ENCODE results near the gene ARAP2.

DNA sequence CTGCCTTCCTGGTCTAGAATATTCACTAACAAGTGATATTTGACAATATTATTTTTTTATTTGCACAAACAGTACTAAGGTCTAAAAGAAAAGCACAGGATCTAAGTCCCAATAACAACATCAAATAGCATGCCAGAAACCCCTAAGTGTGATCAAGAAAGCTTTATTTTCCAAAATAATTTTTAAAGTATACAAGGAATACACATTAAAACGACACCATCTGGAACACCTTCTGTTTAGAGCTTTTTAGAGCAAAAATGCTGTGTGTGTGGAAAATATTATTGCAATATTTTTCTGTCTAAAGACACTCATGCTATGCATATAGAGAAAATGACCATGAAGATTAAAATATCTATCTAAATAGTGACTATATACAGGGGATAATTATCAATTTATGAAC lies 103.1 kb downstream of the ARAP2 start:
- TF ChIP-seq, protein P1, sequence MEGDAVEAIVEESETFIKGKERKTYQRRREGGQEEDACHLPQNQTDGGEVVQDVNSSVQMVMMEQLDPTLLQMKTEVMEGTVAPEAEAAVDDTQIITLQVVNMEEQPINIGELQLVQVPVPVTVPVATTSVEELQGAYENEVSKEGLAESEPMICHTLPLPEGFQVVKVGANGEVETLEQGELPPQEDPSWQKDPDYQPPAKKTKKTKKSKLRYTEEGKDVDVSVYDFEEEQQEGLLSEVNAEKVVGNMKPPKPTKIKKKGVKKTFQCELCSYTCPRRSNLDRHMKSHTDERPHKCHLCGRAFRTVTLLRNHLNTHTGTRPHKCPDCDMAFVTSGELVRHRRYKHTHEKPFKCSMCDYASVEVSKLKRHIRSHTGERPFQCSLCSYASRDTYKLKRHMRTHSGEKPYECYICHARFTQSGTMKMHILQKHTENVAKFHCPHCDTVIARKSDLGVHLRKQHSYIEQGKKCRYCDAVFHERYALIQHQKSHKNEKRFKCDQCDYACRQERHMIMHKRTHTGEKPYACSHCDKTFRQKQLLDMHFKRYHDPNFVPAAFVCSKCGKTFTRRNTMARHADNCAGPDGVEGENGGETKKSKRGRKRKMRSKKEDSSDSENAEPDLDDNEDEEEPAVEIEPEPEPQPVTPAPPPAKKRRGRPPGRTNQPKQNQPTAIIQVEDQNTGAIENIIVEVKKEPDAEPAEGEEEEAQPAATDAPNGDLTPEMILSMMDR (tag by site-specific recombination; IDR thresholded peaks at IDR 0.05), result no peak
- TF ChIP-seq, protein P2, sequence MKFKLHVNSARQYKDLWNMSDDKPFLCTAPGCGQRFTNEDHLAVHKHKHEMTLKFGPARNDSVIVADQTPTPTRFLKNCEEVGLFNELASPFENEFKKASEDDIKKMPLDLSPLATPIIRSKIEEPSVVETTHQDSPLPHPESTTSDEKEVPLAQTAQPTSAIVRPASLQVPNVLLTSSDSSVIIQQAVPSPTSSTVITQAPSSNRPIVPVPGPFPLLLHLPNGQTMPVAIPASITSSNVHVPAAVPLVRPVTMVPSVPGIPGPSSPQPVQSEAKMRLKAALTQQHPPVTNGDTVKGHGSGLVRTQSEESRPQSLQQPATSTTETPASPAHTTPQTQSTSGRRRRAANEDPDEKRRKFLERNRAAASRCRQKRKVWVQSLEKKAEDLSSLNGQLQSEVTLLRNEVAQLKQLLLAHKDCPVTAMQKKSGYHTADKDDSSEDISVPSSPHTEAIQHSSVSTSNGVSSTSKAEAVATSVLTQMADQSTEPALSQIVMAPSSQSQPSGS (tag by site-specific recombination; IDR thresholded peaks at IDR 0.05; ENCODE audit: low read depth), result no peak
- no peak for TF ChIP-seq ZEB2 (tag by site-specific recombination; IDR thresholded peaks at IDR 0.05)
- TF ChIP-seq, protein P3, sequence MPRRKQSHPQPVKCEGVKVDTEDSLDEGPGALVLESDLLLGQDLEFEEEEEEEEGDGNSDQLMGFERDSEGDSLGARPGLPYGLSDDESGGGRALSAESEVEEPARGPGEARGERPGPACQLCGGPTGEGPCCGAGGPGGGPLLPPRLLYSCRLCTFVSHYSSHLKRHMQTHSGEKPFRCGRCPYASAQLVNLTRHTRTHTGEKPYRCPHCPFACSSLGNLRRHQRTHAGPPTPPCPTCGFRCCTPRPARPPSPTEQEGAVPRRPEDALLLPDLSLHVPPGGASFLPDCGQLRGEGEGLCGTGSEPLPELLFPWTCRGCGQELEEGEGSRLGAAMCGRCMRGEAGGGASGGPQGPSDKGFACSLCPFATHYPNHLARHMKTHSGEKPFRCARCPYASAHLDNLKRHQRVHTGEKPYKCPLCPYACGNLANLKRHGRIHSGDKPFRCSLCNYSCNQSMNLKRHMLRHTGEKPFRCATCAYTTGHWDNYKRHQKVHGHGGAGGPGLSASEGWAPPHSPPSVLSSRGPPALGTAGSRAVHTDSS (tag by site-specific recombination; IDR thresholded peaks at IDR 0.05), result no peak
- no peak for TF ChIP-seq ZNF529 (tag by site-specific recombination; IDR thresholded peaks at IDR 0.05; ENCODE audit: insufficient replicate concordance)
- no peak for TF ChIP-seq ZNF274 (IDR thresholded peaks at IDR 0.05; ENCODE audit: low read length)
- no peak for TF ChIP-seq ZNF274 (tag by site-specific recombination; IDR thresholded peaks at IDR 0.05; ENCODE audit: borderline replicate concordance)
- TF ChIP-seq, protein P4, sequence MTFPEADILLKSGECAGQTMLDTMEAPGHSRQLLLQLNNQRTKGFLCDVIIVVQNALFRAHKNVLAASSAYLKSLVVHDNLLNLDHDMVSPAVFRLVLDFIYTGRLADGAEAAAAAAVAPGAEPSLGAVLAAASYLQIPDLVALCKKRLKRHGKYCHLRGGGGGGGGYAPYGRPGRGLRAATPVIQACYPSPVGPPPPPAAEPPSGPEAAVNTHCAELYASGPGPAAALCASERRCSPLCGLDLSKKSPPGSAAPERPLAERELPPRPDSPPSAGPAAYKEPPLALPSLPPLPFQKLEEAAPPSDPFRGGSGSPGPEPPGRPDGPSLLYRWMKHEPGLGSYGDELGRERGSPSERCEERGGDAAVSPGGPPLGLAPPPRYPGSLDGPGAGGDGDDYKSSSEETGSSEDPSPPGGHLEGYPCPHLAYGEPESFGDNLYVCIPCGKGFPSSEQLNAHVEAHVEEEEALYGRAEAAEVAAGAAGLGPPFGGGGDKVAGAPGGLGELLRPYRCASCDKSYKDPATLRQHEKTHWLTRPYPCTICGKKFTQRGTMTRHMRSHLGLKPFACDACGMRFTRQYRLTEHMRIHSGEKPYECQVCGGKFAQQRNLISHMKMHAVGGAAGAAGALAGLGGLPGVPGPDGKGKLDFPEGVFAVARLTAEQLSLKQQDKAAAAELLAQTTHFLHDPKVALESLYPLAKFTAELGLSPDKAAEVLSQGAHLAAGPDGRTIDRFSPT (tag by site-specific recombination; IDR thresholded peaks at IDR 0.05), result no peak
- no peak for TF ChIP-seq ZNF2 (tag by site-specific recombination; IDR thresholded peaks at IDR 0.05)
- TF ChIP-seq, protein P5, sequence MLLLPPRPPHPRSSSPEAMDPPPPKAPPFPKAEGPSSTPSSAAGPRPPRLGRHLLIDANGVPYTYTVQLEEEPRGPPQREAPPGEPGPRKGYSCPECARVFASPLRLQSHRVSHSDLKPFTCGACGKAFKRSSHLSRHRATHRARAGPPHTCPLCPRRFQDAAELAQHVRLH (tag by site-specific recombination; IDR thresholded peaks at IDR 0.05), result no peak
- TF ChIP-seq, protein P6, sequence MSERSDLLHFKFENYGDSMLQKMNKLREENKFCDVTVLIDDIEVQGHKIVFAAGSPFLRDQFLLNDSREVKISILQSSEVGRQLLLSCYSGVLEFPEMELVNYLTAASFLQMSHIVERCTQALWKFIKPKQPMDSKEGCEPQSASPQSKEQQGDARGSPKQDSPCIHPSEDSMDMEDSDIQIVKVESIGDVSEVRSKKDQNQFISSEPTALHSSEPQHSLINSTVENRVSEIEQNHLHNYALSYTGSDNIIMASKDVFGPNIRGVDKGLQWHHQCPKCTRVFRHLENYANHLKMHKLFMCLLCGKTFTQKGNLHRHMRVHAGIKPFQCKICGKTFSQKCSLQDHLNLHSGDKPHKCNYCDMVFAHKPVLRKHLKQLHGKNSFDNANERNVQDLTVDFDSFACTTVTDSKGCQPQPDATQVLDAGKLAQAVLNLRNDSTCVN (tag by site-specific recombination; optimal IDR thresholded peaks at IDR 0.05), result no peak
- TF ChIP-seq, protein P7, sequence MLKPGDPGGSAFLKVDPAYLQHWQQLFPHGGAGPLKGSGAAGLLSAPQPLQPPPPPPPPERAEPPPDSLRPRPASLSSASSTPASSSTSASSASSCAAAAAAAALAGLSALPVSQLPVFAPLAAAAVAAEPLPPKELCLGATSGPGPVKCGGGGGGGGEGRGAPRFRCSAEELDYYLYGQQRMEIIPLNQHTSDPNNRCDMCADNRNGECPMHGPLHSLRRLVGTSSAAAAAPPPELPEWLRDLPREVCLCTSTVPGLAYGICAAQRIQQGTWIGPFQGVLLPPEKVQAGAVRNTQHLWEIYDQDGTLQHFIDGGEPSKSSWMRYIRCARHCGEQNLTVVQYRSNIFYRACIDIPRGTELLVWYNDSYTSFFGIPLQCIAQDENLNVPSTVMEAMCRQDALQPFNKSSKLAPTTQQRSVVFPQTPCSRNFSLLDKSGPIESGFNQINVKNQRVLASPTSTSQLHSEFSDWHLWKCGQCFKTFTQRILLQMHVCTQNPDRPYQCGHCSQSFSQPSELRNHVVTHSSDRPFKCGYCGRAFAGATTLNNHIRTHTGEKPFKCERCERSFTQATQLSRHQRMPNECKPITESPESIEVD (tag by site-specific recombination; IDR thresholded peaks at IDR 0.05), result no peak

Data from HEK293 (cell line).